ENCODE results near the gene CCDC160.

DNA sequence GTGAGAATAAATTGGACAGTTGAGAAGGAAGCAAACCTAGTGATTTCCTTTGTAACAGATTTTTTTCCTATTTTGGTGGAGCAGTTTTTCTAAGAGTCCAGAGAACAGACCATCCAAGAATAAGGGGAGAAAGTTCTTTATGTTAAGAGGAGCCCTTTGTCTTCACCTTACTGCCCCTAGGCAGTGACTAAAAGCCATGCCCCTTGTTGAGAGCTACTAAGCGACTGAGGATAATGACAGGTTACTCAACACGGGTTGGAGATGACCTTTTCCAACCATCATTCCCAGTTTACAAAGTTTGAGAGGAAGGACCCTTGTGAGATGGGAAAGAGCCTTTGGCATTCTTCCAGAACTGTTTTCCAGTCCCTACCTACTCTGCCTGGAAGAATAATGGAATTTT, 3.2 kb downstream of the CCDC160 start:
- TF ChIP-seq, protein P1, sequence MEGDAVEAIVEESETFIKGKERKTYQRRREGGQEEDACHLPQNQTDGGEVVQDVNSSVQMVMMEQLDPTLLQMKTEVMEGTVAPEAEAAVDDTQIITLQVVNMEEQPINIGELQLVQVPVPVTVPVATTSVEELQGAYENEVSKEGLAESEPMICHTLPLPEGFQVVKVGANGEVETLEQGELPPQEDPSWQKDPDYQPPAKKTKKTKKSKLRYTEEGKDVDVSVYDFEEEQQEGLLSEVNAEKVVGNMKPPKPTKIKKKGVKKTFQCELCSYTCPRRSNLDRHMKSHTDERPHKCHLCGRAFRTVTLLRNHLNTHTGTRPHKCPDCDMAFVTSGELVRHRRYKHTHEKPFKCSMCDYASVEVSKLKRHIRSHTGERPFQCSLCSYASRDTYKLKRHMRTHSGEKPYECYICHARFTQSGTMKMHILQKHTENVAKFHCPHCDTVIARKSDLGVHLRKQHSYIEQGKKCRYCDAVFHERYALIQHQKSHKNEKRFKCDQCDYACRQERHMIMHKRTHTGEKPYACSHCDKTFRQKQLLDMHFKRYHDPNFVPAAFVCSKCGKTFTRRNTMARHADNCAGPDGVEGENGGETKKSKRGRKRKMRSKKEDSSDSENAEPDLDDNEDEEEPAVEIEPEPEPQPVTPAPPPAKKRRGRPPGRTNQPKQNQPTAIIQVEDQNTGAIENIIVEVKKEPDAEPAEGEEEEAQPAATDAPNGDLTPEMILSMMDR (IDR thresholded peaks at IDR 0.05) = no peak
- TF ChIP-seq POLR2A (IDR thresholded peaks at IDR 0.05) = no peak
